Small intestine (tissue), 7 donors: ENCODE results near the gene TACSTD2. TPM values are rescaled to one million over a fixed set of nuclear protein-coding genes. Genes with fewer than 3 reads are reported as not detected.
"Not testable (repeated sequence)": the region's sequence is repeated elsewhere in the genome, so short reads cannot be mapped to it uniquely, and the experiment has no call there.

ENCODE experiments used
- DNase-seq, 2 donors: peaks; one replicate each; pipeline versions ENCODE4 v3.0.0 to v3.0.0-alpha.2; 2013
- FAIRE-seq: peaks from 2 replicates; lab custom pipeline; 2012; peaks lifted over from hg19 to GRCh38; lab: Jason Lieb, UNC
- H3K27ac ChIP-seq, 3 donors: one replicate each; pipeline ENCODE4 v1.5.1; 2013; ENCODE audit warnings: low read length in 2 of 3, mild to moderate bottlenecking in 2 of 3, control low read depth in 1 of 3, inconsistent platforms in 1 of 3, low read depth in 1 of 3, moderate library complexity in 1 of 3
- H3K27me3 ChIP-seq, 3 donors: one replicate each; pipeline ENCODE4 v1.6.1; 2013; ENCODE audit warnings: low read length in 3 of 3, inconsistent platforms in 1 of 3; ENCODE audit not compliant: control insufficient read depth in 3 of 3, insufficient read depth in 3 of 3
- H3K36me3 ChIP-seq, 3 donors: one replicate each; pipeline ENCODE4 v1.6.1; 2013; ENCODE audit warnings: low read length in 3 of 3, inconsistent platforms in 1 of 3, low read depth in 1 of 3, mild to moderate bottlenecking in 1 of 3, moderate library complexity in 1 of 3; ENCODE audit not compliant: control insufficient read depth in 3 of 3, insufficient read depth in 2 of 3
- H3K4me1 ChIP-seq, 3 donors: one replicate each; pipeline ENCODE4 v1.6.1; 2013; ENCODE audit warnings: low read length in 2 of 3, inconsistent platforms in 1 of 3, low read depth in 1 of 3, mild to moderate bottlenecking in 1 of 3, moderate library complexity in 1 of 3; ENCODE audit not compliant: control insufficient read depth in 3 of 3, insufficient read depth in 2 of 3
- H3K4me3 ChIP-seq, 3 donors: one replicate each; pipeline ENCODE4 v1.5.1; 2013; ENCODE audit warnings: low read length in 3 of 3, control low read depth in 1 of 3, inconsistent platforms in 1 of 3, low read depth in 1 of 3, mild to moderate bottlenecking in 1 of 3, moderate library complexity in 1 of 3
- H3K9me3 ChIP-seq, 2 donors: one replicate each; pipeline ENCODE4 v1.6.1; 2013; ENCODE audit warnings: low read depth in 1 of 2, low read length in 1 of 2; ENCODE audit not compliant: control insufficient read depth in 2 of 2, insufficient read depth in 1 of 2
- WGBS, 3 donors: extraction: QIAGEN DNeasy Blood & Tissue Kit; methylation state at CpG; one replicate each; pipeline ENCODE4 v1.1.7; 2013; 5-methylcytosine and 5-hydroxymethylcytosine counted together
- polyA plus RNA-seq, 4 donors: library from polyadenylated mRNA; stranded (reverse) in 3 of 4; unstranded in 1 of 4; fragments of 200-250 nt in 3 of 4; fragments of 120-200 nt in 1 of 4; gene quantifications; one replicate each; pipeline versions ENCODE4 v1.2.1 to v1.2.3, GENCODE V29; 2013
- donor health status: healthy with polysubstance abuse.
- donor health status: control.
- donor health status: control.
- donor health status: Bipolar disorder and iron deficiency.
- donor health status: healthy.

The TACSTD2 gene
- polyA plus RNA-seq, 4 donors: 0.89 to 4.9 (median 1.2) TPM

- not testable (repeated sequence) for FAIRE-seq, H3K27ac ChIP-seq, H3K4me3 ChIP-seq, H3K36me3 ChIP-seq, H3K9me3 ChIP-seq, H3K27me3 ChIP-seq
- 40 to 50% (median 41%) methylated on average over 6 of the region's 6 CpGs for WGBS, 3 donors
- peaks cover 0 to 20% (median 0%) of the 10 kb centered on the region in 3 donors for H3K4me1 ChIP-seq
- DNase-seq: peak in 1 of 2 donors; percentile 12
Observed at GRCh38 chr1:58549291-58549690, 27.8 kb downstream of the TACSTD2 start.

- H3K9me3 ChIP-seq: no peaks in the 10 kb centered on the region
- no peaks in the 10 kb centered on the region for H3K36me3 ChIP-seq
- H3K27me3 ChIP-seq: peaks cover 0 to 2% (median 0%) of the 10 kb centered on the region in 3 donors
- DNase-seq (no peak), FAIRE-seq (no peak)
- no peak overlapping the region for H3K4me3 ChIP-seq
- H3K27ac ChIP-seq: no peak overlapping the region
- H3K4me1 ChIP-seq: peaks cover 0 to 20% (median 0%) of the 10 kb centered on the region in 3 donors
- 58 to 82% (median 80%) methylated on average over 2 of the region's 2 CpGs for WGBS, 3 donors
Observed at GRCh38 chr1:58548371-58548770, 28.7 kb downstream of the TACSTD2 start.

- Histone ChIP-seq H3K27me3 (no peaks in the 10 kb centered on the region), H3K4me3 (peak within 1 kb of the TSS; percentile 80 to 94 (median 82)), H3K36me3 (no peaks in the 10 kb centered on the region), H3K4me1 (peaks cover 0 to 20% (median 0%) of the 10 kb centered on the region in 3 donors), H3K27ac (peak within 1 kb of the TSS; percentile 96 to 100 (median 98)), H3K9me3 (no peaks in the 10 kb centered on the region)
- no peak for FAIRE-seq
- peak; percentile 97 to 98 for DNase-seq
- 1 to 2% (median 1%) methylated on average over 34 to 46 of the region's 46 CpGs for WGBS, 3 donors
Observed at GRCh38 chr1:58546520-58547308, 30.3 kb downstream of the TACSTD2 start, which contains the start of gene OMA1. Gene OMA1, minus strand, starts transcription at chr1:58546726. Its CDS starts 7,432 bp downstream, at chr1:58539294.

GRCh38 chr1:58545591-58546519 is 31.2 kb downstream of the TACSTD2 start:
- peak overlapping the region; percentile 96 to 100 (median 98) for H3K27ac ChIP-seq
- WGBS, 3 donors: 0 to 2% (median 1%) methylated on average over 31 to 43 of the region's 43 CpGs

GRCh38 chr1:58543260-58543659 is 33.8 kb downstream of the TACSTD2 start:
- no peak overlapping the region for H3K27ac ChIP-seq
- no peak overlapping the region for H3K4me3 ChIP-seq
- H3K36me3 ChIP-seq: no peaks in the 10 kb centered on the region
- no peak for FAIRE-seq
- no peaks in the 10 kb centered on the region for H3K9me3 ChIP-seq
- H3K27me3 ChIP-seq: no peaks in the 10 kb centered on the region
- H3K4me1 ChIP-seq: peaks cover 0 to 15% (median 0%) of the 10 kb centered on the region in 3 donors
- 89 to 97% (median 91%) methylated on average over 1 of the region's 1 CpG for WGBS, 3 donors
- DNase-seq: no peak

More at GRCh38 chr1:58545591-58546519, 31.2 kb downstream of the TACSTD2 start:
- no peaks in the 10 kb centered on the region for H3K9me3 ChIP-seq
- no peaks in the 10 kb centered on the region for H3K36me3 ChIP-seq
- H3K4me3 ChIP-seq: peak overlapping the region; percentile 80 to 94 (median 82)
- no peaks in the 10 kb centered on the region for H3K27me3 ChIP-seq
- peak; percentile 72 to 91 for DNase-seq
- H3K4me1 ChIP-seq: peaks cover 0 to 20% (median 0%) of the 10 kb centered on the region in 3 donors
- FAIRE-seq: no peak

- no peak for FAIRE-seq
- peak; percentile 30 to 61 for DNase-seq
- Histone ChIP-seq H3K27me3 (no peaks in the 10 kb centered on the region), H3K27ac (peak overlapping the region in 1 of 3 donors; percentile 39), H3K4me1 (peaks cover 0 to 6% (median 0%) of the 10 kb centered on the region in 3 donors), H3K4me3 (no peak overlapping the region), H3K36me3 (no peaks in the 10 kb centered on the region), H3K9me3 (no peaks in the 10 kb centered on the region)
- 25 to 62% (median 31%) methylated on average over 2 of the region's 2 CpGs for WGBS, 3 donors
Observed at GRCh38 chr1:58539553-58539952, 37.5 kb downstream of the TACSTD2 start.

GRCh38 chr1:58538821-58539220 is 38.2 kb downstream of the TACSTD2 start:
- Histone ChIP-seq H3K9me3 (no peaks in the 10 kb centered on the region), H3K27ac (peak overlapping the region in 1 of 3 donors; percentile 24), H3K4me3 (no peak overlapping the region), H3K27me3 (no peaks in the 10 kb centered on the region), H3K36me3 (no peaks in the 10 kb centered on the region), H3K4me1 (peaks cover 0 to 6% (median 0%) of the 10 kb centered on the region in 3 donors)
- 88 to 94% (median 90%) methylated on average over 3 of the region's 3 CpGs for WGBS, 3 donors
- peak in 1 of 2 donors; percentile 10 for DNase-seq
- FAIRE-seq: no peak

- not testable (repeated sequence) for H3K27ac ChIP-seq, DNase-seq, H3K27me3 ChIP-seq, H3K36me3 ChIP-seq, H3K4me3 ChIP-seq, H3K9me3 ChIP-seq, FAIRE-seq, H3K4me1 ChIP-seq
- WGBS, 3 donors: 95% methylated on average over 1 of the region's 1 CpG
Observed at GRCh38 chr1:58531842-58532241, 45.2 kb downstream of the TACSTD2 start.
